ENCODE results near the gene LDLRAD4. TPM values are rescaled to one million over a fixed set of nuclear protein-coding genes. Genes with fewer than 3 reads are reported as not detected.

The LDLRAD4 gene
- total and polyA plus RNA-seq, 12 donors = 3.9 to 64.5 (median 36.0) TPM

- Histone ChIP-seq H3K4me1 (replicated peaks in 1 of 2) (peaks cover 17 to 32% of the 10 kb centered on the region in 2 donors), H3K9me3 (replicated peaks in 1 of 3) (no peaks in the 10 kb centered on the region), H3K36me3 (replicated peaks in 1 of 2) (no peaks in the 10 kb centered on the region), H3K27ac (no peak overlapping the region), H3K27me3 (no peaks in the 10 kb centered on the region), H3K4me3 (no peak overlapping the region)
- TF ChIP-seq POLR2A (IDR thresholded peaks at IDR 0.05) = no peak
- TF ChIP-seq CTCF (IDR thresholded peaks at IDR 0.05) = no peak
- 66 to 90% (median 85%) methylated on average over 13 to 16 of the region's 16 CpGs for WGBS, 4 donors
- intact Hi-C loops (cut with DNase I) = no loop called here
- DNase-seq = no peak
These were observed 70.1 kb downstream of the LDLRAD4 start for GRCh38 chr18:13288509-13289133.

GRCh38 chr18:13289481-13290205 lies 71.1 kb downstream of the LDLRAD4 start:
- H3K27ac ChIP-seq = no peak overlapping the region
- TF ChIP-seq POLR2A (IDR thresholded peaks at IDR 0.05) (no peak), CTCF (IDR thresholded peaks at IDR 0.05) (no peak)

GRCh38 chr18:13290856-13291271 lies 72.3 kb downstream of the LDLRAD4 start:
- DNase-seq = no peak
- H3K36me3 ChIP-seq (replicated peaks in 1 of 2) = no peaks in the 10 kb centered on the region
- no peak for TF ChIP-seq POLR2A (IDR thresholded peaks at IDR 0.05)
- no peak for TF ChIP-seq CTCF (IDR thresholded peaks at IDR 0.05)
- 92 to 97% (median 95%) methylated on average over 7 of the region's 7 CpGs for WGBS, 4 donors
- no peaks in the 10 kb centered on the region for H3K27me3 ChIP-seq
- H3K27ac ChIP-seq = no peak overlapping the region
- intact Hi-C loops (cut with DNase I) = no loop called here
- H3K4me1 ChIP-seq (replicated peaks in 1 of 2) = peaks cover 8 to 17% of the 10 kb centered on the region in 2 donors
- no peak overlapping the region for H3K4me3 ChIP-seq
- no peaks in the 10 kb centered on the region for H3K9me3 ChIP-seq (replicated peaks in 1 of 3)

More at GRCh38 chr18:13289481-13290205, 71.1 kb downstream of the LDLRAD4 start:
- DNase-seq = no peak
- Histone ChIP-seq H3K9me3 (replicated peaks in 1 of 3) (no peaks in the 10 kb centered on the region), H3K36me3 (replicated peaks in 1 of 2) (no peaks in the 10 kb centered on the region), H3K4me3 (no peak overlapping the region), H3K4me1 (replicated peaks in 1 of 2) (peaks cover 14 to 29% of the 10 kb centered on the region in 2 donors), H3K27me3 (no peaks in the 10 kb centered on the region)
- intact Hi-C loops (cut with DNase I) = no loop called here
- 66 to 75% (median 71%) methylated on average over 5 to 8 of the region's 8 CpGs for WGBS, 4 donors

GRCh38 chr18:13291299-13291698 lies 72.7 kb downstream of the LDLRAD4 start:
- Histone ChIP-seq H3K9me3 (replicated peaks in 1 of 3) (no peaks in the 10 kb centered on the region), H3K4me3 (no peak overlapping the region), H3K27ac (no peak overlapping the region), H3K27me3 (no peaks in the 10 kb centered on the region), H3K36me3 (replicated peaks in 1 of 2) (no peaks in the 10 kb centered on the region), H3K4me1 (replicated peaks in 1 of 2) (peaks cover 3 to 13% of the 10 kb centered on the region in 2 donors)
- TF ChIP-seq CTCF (IDR thresholded peaks at IDR 0.05) = no peak
- no peak for DNase-seq
- 95 to 98% (median 96%) methylated on average over 8 of the region's 8 CpGs for WGBS, 4 donors
- intact Hi-C loops (cut with DNase I) = no loop called here
